Stimulated activated CD8-positive, alpha-beta memory T cell treated with anti-CD3 and anti-CD28 coated beads, Interleukin-4, amount 100 ng/mL, for 1 hour (primary cell): ENCODE results near the gene PHLDA1.
"Not testable (repeated sequence)": the region's sequence is repeated elsewhere in the genome, so short reads cannot be mapped to it uniquely, and the experiment has no call there.

Experiments
- DNase-seq, 2 donors: peaks; one replicate each; pipeline ENCODE4 v3.0.0-alpha.2; 2020; ENCODE audit warnings: low read depth in 2 of 2, low spot score in 1 of 2

Gene PHLDA1

GRCh38 chr12:75986001-75986746 lies 45.4 kb downstream of the PHLDA1 start:
- no peak for DNase-seq

- no peak for DNase-seq
These were observed 46.0 kb downstream of the PHLDA1 start for GRCh38 chr12:75985566-75985965.

DNA sequence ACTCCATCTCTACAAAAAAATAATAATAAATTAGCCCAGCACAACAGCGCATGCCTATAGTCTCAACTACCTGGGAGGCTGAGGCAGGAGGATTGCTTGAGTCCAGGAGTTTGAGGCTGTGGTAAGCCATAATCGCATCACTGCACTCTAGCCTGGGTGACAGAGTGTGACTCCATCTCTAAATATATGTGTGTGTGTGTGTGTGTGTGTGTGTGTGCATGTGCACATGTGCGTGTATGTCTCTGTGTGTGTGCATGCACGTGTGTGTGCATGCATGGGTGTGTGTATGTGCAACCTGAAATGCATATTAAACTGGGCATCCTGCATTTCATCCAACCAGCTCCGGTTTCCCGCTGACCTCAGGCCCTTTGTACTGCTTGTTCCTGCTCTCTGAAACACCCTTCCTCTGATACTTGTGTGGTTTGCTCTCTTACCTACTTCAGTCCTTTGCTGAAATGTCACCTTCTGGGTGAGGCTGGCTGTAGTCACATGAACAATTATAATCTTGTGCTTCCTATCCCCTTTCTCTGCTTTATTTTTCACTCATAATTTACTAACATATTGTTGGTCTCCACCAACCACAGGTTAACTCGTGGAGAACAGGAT lies 46.9 kb downstream of the PHLDA1 start:
- DNase-seq, result no peak

DNA sequence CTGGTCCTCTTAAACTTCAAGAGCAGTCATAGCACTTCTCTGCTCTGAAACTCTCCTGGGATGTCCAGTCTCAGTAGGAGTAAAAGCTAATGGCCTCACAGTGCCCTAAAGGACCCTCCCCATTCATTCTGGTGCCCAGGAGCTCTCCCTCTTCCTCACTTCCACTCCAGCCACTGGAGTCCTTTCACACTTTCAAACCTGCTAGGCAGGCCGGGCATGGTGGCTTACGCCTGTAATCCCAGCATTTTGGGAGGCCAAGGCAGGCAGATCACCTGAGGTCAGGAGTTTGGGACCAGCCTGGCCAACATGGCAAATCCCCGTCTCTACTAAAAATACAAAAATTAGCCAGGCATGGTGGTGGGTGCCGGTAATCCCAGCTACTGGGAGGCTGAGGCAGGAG lies 47.7 kb downstream of the PHLDA1 start:
- DNase-seq, result not testable (repeated sequence)

DNA sequence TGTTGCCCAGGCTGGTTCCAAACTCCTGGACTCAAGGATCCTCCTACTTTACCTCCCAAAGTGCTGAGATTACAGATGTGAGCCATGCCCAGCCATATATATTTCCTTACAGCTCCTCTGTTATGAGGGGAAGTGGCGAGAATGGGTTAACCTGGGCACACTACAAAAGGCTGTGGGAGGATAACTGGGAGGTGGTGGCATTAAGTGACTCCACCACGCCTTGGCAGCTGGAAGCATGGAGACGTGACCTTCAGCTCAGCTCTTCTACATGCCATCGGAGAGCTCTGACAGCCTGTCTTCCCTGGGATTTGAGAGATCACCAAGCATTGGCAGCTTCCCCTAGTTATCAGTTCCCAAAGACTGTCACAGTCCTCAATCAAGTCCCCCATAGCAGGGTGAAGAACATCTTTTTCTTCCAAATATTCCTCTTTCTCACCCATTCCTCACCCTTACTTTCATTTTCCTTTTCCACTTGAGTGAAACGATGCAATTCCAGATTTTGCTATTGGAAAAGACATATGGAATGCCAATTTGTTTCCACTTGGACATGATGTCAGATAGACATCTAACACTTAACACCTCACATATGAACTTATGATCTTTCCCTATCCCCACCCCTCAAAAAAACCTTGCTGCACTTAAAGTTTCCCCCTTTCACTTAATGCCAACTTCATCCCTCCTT lies 48.5 kb downstream of the PHLDA1 start:
- no peak for DNase-seq

GRCh38 chr12:75982169-75982564 lies 49.4 kb downstream of the PHLDA1 start:
- DNase-seq, result no peak

GRCh38 chr12:75981247-75982168 lies 50.1 kb downstream of the PHLDA1 start:
- DNase-seq, result no peak

GRCh38 chr12:75979181-75979580 lies 52.4 kb downstream of the PHLDA1 start:
- no peak for DNase-seq

DNA sequence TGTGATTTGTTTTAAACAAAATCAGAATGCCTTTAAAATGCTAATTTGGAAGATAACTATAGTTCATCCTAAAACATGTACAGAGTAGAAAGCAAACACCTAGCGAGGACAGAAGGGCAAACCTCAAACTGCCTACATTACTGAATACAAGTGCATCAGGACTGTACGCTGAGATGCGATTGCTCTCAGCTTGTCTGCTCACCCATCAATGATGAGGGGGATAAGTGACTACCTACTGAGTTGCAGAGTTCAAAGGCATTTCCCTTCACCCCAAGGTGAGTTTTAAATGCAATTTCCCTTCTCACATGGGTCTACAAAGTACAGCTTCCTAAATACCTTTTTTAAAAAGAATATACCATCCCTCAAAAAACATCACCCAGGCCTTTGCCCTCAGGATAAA lies 52.9 kb downstream of the PHLDA1 start:
- no peak for DNase-seq

DNA sequence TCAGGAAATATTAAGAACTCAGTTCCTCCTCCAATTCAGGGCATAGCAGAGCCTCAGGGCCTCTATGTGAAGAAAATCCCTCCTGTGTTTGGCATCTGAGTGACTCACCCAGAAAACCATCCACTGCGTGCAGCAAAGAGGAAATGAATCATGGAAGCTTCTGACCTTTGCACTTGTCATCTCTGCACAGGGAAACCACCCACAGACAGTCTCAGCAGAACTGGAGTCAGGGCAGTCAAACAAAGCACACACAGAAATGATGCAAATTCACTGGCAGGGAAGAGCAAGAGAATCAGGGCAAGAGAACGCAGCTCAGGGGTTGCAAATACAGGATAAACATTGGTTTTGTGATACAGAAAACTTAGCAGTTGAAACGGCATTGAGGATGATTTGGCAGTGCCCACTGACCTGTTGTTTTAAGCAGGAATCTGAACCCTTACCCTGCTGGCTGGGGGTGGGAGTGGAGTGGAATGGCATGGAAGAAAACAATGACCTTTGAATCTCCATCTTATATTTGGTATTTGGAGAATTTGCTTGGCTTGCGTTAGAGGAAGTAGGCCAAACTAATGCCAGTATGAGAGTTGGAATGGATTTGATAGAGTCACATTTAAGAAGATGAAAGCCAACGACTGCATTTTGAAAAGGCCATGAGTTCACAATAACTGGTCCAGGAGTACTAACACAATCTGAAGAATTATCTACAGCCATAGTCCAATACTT lies 53.5 kb downstream of the PHLDA1 start:
- DNase-seq, result peak; percentile 40 to 57

- DNase-seq, result no peak
These were observed 54.0 kb downstream of the PHLDA1 start for GRCh38 chr12:75977590-75977951.

GRCh38 chr12:75976913-75977312 lies 54.7 kb downstream of the PHLDA1 start:
- no peak for DNase-seq

DNA sequence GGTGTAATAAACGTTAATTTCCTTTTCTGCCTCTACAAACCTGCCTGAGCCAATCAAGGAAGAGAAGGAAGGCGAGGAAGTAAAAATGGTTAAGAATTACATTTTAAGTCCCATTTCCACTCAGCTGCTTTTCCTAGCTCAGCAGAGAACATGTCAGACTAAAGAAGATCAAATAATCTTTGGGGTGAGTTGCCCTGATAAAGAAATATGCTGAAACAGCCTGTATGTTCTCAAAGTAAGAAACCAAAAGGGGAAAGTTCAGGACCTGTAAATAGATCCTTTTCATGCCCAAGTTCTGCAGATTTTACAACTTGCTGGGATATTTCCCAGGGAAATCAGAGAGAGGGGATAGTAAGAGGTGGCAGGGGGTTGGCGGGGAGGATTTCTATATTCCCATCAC lies 55.5 kb downstream of the PHLDA1 start:
- DNase-seq, result no peak

- no peak for DNase-seq
These were observed 55.9 kb downstream of the PHLDA1 start for GRCh38 chr12:75975702-75976101.
